8988T (cell line): ENCODE measurements around the gene SSTR5.

Source experiments
- DNase-seq: peaks from one replicate; pipeline ENCODE4 v3.0.0; 2011

The SSTR5 gene

DNA sequence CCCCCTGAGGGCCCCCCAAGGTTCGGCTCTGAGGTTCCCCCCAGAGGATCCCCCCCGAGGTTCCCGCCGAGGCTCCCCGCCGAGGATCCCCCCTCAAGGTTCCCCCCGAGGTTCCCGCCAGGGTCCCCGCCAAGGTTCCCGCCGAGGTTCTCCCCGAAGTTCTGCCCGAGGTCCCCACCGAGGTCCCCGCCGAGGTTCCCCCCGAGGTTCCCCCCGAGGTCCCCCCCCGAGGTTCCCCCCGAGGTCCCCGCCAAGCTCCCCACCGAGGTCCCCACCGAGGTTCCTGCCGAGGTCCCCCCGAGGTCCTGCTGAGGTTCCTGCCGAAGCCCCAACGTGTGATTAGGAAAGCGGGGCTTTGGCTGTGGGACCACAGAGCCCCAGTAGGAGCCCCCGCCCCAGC, 32.2 kb upstream of the SSTR5 start:
- DNase-seq = no peak

DNA sequence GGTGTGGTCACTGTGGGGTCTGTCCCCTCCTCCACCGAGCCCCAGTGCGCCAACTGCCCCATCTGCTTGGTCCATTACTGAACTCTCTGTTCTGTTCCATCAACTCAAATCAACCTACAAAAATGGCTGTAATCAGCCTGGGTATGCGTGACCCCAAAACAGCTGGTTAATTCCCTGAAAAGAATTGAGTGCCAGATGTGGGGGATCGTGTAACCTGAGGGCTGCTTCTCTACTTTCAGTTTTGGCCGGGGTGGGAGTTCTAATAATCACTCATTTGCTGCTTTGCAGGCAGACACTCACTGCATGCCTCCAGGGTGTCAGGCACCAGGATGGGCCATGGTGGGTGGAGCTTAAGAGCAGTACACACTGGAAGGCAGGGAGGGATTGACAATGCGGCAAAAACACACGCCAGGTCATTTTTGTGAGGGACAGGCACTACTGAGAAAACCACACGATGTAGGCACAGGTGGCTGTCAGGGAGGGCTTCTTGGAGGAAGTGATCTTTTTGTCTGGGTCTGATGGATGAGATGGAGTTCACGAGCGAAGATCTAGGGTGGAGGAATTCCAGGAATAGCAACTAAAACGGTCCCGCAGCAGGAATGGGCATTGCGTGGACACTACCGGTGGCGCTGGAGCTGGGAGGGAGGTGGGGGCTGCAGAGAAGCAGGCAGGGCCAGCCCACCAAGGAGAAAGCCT, 30.4 kb upstream of the SSTR5 start:
- no peak for DNase-seq

DNA sequence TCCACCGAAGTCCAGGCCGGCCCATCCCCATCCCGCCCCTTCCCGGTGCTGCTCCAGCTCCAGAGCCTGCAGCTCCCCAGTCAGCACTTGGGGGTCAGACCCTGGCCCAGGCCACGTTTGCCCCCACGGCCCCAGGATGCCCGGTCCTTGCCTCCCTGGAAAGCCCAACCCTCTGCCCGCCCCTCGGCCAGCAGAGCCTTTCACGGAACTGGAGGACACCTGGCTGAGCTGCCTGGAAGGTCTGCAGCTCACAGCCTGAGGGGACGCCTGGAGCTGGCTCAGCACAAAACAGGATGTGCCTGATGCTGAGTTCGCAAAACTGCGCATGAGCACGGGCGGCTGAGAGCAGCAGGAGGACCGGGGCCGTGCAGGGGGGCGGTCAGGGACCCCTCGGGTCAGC, 29.7 kb upstream of the SSTR5 start:
- DNase-seq = no peak

DNA sequence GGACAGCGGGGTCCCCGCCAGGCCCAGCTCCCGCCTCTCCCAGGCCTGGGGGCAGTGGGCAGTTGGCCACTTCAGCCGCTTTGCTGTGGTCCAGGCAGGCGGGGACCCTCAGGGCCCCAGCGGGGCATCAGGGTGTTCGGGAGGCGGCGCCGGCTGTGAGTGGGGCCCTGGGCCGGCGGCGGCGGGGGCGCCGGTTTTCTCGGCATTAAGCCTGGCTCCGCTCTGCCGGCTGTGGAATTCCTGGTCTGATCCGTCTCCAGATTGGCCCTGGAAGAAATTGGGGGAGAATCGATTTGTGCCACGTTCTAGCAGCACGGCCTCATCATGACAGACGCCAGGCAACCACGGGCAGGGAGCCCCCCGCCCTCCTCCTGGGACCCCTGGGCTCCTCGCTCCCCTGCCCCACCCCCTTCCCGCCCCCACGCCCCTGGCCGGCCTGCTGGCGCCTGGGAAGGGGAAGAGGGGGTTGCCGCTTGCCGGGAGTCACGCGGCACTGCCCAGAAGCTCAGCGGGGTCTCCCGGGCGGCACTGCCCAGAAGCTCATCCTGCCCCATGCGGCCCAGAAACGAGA, 28.6 kb upstream of the SSTR5 start:
- DNase-seq = no peak

DNA sequence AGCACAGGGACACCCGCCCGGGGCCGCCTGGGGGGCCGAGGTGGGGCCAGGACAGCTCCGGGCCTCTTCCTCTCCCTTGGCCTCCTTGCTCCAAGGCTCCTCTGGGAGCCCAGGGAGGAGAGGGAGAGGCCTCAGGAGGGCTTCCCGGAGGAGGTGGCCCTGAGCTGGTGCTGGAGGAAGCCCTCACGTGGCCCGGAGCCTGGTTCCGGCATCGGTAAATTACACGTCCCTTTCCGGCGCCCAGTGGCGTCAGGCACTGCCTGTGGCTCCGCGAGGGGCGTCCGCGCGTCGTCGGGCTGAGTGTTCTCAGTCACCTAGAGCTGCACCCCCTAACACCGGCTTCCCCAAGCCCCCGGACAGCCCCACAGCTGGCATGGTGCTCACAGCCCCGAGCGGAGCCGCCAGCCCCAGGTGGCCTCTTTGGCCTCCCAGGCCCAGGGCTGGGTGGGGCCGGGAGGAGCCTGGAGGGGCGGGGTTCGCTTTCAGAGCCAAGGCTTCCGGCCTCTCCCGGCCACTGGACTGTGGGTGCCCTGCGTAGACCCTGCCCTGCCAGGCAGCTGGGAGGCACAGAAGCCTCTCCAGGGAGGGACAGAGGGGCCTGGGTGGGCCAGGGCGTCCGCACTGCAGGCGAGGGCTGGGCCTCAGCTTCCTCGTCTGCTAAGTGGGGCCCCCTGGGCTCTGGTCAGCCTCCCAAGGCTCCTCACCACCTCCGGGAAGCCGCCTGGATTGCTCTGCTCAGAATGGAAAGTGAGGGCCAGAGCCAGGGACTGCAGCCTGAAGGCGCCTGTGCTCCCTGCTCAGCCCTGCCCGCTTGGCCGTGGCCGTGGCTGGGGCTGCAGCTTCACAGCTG, 27.9 kb upstream of the SSTR5 start:
- no peak for DNase-seq

DNA sequence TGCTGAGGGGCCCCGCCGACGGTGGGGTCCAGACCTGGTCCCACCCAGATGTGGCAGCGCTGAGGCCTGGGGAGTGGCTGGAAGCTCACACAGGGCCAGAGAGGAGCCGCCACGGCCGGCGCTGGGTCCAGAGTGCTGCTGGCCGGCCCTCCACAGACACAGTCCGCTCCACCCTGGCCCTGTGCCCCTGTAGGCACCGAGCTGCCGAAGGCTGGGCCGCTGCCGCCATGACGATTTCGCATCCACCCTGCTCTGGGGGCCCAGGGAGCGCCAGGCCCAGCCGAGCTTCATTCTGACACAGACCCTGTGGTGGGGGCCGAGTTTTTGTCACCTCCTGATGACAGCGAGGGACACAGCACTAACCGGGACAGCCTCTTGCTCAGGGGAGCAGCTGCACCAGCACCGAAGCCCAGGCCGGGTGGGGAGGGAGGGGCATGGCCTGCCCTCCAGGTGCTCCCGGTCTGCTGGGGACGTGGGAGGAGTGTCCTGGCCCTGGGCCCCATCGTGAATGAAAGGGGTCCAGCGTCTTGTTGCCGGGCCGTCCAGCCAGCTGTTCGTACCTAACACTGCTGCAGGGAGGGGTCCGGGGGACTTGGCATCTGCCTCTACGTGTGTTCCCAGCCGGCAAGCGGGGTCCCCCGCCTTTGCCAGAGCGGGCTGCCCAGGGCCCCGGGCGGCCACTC, 27.1 kb upstream of the SSTR5 start:
- DNase-seq = no peak

DNA sequence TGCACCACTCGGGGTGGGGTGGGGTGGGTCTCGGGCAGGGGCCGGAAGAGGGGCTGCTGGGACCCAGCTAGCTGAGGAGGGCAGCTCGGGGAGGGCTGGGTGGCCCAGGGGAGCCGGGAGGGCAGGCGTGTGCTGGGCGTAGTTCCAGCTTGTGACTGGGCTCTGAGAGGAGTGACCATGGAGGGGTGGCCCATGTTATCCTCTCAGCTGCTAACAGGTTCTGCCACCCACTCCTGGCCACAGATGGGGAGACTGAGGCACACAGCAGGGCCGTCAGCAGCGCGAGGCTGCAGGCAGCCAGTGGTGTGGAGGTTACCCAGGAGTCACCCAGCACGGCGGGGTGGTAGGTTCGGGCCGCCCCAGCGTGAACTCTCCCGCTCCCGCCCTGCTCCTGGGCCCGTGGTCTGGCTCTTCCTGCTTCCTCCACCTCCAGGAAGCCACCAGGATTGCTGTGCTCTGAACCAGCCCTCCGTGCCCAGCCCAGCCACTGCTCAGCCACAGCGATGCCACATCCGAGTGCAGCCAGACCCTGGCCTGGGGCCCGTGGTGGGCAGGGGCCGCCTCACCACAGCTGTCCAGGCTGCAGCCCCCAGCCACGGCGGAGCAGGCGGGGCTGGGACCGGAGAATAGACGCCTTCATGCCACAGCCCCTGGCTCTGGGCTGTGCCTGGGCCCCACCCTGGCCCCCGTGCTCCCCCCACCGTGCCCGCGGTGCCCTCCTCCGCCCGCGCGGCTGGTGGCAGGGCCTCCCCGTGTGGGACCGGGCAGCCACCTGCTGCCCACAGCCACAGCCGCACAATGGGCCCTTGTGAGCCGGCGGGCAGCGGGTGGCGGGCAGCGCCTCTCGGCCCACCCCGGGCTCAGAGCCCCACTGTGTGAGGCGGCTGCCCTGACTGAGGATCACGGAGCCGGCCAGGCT, 26.3 kb upstream of the SSTR5 start:
- no peak for DNase-seq

DNA sequence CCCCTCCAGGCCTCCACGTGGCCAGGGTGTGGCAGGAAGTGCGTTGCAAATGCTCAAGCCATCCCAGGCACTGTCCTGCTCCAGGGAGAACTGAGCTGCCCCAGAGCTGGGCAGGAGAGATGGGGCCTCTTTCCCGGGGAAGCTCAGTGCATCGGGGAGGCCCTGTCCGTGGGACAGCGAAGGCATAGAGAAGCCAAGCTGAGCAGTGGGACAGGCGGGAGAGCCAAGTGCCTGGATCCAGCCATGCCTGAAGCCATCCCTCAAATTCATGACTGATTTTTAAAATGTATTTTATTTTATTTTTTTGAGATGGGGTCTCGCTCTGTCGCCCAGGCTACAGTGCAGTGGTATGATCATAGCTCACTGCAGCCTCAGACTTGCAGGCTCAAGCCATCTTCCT, 25.4 kb upstream of the SSTR5 start:
- DNase-seq = no peak

DNA sequence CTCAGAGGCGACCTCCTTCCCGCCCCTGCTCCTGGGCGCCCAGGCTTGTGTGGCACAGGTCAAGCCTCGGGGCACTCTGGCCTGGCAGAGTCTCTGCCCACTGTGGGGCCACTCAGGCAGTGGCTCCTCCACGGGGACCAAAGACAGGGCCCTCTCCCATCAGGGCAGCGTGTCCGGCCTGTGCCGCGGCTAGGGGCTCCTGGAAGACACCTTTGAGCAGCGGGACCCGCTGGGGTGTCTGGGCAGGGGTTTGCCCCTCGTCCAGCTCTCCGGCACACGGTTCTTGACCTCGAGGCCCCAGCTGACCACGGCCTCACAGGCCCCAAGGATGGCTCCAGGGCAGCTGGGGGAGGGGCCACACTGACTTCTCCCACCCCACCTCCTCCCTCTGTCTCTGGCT, 24.7 kb upstream of the SSTR5 start:
- DNase-seq = no peak

DNA sequence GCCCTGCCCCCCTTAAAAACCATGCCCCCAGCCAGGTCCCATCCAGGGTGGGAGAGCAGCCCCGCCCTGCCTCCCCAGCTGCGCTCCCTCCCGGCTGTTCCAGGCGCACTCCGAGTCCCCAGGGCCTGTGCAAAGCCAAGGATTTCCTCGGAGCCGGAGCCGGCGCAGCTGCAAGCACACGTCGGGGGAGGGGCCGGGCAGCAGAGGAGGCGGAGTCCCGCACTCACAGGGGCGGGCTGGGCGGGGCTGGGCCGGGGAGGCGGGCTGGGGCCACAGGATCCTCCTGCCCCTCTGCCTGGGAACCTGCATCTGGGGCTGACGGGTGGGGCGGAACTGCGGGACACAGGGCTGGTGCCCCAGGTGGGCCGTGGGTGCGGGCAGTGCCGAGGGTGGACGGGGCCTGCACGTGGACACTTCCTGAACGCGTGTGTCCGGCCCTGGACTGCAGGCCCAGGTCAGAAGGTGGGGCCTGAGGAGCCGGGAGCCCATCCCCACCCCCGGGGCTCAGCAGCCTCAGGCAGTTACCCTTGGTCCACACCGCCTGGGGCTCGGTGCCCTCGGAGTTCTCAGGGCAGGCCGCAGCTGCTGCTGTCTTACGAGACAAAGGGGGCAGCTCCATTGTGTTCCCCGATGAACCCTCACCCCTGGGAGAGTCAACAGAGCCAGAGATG, 24.0 kb upstream of the SSTR5 start:
- DNase-seq = no peak

DNA sequence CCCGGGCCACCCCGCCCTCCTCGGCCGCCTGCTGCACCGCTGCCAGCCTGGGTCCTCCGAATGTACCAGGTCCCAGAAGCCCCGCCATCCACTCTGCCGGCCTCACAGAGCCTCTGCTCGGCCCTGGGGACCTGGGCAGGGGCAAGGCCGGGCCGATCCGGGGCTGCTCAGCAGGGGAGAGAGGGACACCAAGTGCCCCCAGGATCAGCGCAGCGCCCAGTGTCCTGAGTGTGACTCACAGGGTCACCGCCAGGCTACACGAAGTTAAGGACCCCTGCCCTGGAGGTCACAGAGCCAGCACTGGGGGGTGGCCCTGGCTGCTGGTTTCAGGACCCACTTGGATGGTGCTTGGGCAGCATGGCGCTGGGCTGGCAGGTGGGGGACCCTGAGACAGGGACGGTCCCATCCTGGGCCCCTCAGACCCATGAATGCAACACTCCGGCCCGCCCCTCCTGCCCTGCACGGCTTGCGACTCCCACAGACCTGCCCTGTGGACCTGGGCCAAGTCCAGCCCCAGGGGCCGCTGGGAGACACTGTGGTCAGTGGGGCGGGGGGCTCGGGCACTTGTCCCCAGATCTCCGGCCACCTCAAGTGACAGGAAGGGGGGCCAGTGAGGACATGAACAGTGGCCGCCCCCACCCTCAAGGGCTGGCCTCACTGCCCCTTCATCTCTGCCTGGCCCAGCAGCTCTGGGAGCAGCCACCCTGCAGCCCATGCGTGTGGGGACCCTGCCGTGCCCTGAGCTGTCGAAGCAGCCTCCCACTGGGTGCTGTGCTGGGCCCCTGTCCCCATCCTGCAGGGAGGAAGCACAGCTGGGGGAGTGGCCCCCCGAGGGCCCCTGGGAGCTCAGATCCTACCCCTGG, 23.2 kb upstream of the SSTR5 start:
- no peak for DNase-seq

DNA sequence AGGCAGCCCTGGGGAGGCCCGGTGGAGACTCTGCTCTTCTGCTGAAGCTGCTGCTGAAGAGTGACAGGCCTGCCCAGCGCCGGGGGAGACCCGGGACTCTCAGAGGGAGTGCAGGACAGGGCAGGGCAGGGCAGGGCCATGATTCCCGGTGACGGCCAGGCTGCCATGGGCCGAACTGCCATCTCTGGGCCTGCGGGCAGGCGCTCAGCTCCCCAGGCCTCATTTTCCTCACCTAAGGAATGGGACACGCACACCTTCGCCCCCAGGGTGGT, 22.6 kb upstream of the SSTR5 start:
- no peak for DNase-seq

DNA sequence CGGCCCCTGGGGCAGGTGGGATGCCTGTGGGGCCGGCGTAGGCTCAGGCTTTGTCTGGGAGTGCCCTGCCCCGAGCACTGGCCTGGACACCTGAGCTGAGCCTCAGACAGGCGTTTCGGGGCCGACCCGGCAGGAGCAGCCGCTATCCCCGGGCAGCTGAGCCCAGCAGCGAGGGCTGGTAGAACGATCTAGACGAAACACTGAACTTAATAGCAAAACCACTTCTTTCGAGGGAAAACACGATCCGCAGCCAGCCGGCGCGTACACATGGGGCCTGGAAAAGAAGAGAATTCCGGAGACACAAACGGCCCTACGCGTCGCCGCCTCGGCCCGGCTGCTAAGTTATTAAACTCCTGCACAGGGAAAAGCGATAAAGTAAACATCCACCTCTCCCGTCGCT, 22.0 kb upstream of the SSTR5 start:
- DNase-seq = no peak

DNA sequence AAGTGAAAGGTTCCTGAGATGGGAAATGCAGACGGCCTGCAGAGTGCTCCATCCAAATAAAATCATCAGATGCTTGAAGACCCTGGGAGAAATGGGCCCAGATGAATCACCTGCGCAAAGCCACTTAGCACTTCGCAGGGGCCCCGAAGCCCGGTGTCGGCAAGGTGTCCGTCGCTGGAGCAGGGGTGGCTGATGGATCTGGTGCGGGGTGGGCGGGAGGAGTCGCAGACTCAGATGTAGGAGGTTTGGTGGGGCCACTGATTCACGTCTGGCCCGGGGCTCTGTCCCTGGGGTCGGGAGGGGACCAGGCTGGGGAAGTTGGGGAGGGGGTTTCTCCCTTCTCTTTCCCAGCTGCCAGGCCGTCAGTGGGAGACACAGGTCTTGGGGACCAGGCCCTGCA, 21.6 kb upstream of the SSTR5 start:
- no peak for DNase-seq

DNA sequence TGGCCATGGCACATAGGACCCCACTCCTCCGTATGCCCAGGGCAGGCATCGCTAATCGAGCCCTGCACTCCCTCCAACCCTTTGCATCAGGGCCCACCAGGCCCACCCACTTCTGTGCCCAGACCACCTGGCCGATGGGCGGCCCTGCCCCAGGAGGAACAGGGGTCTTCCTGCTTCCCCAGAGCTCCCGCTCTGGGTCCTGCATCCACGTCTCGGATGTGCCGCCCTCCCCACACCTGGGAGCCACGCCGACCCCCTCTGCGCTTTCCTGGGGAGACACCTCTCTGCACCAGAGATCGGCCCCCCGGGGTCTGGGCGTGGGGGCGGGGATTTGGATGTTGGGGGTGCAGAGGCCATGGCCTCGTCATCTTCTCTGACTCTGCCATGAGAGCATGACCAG, 21.1 kb upstream of the SSTR5 start:
- DNase-seq = no peak

DNA sequence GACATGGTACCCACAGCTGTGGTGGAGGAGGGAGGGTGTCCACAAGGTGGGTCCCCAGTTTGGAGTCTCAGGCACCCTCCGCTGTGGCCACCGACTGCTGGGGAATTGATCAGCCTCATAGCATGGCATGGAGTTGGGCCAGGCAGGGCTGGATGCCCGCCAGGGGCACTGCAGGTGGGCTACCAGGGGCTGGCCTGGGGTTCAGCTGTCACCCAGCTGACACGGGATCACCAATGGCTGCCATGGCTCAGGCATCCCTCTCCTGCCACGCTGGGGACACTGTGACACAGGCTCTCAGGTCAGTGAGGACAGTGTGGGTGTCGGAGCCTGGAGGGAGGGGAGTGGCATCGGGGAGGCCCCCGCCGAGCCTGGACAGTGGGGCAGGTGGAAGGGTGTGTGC, 19.8 kb upstream of the SSTR5 start:
- no peak for DNase-seq

DNA sequence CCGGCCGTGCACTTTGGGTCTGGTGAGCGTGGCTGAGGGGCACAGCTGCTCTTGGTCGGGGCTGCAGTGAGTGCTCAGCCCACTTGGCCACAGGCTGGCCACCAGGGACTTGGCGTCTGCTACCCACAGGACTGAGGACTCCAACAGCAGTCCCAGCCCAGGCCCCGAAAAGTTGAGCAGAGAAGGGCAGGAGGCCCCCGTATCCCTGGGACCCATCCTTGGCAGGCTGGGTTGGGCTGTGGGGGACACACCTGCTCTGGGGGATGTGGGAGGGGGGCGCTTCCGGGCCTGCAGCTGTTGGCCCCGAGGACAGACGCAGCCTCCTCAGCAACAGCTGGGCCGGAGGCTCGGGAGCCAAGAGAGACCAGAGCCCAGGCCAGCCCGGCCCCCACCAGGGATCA, 19.4 kb upstream of the SSTR5 start:
- no peak for DNase-seq

DNA sequence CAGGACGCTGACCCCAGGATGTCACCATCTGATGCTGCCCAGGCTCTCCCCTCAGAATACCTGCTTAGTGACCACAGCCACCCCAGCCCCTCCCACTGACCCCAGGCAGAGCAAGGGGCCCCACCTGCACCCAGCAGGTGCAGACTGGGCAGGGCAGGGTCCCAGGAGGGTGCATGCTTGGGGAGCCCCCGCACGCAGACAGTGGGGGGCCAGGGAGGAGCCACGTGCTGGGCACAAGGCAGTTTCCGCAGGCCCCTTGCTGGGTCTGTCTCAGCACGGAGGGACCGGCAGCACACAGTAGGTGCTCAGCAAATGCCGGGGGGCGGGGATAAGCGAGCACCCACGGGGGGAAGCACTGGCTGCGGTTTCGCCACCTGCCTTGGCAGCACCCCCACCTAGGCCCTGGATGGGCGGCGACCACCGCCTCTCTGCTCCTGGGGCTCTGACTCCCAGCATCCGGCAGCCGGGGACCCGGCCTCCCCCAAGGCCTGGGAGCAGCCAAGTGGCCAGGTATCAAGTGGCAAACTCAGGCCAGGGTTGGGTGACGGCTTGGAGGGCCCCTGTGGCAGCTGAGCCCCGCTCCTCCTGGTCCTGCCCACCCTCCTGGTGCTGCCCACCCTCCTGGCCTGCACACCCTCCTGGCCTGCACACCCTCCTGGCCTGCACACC, 18.7 kb upstream of the SSTR5 start:
- DNase-seq = no peak

DNA sequence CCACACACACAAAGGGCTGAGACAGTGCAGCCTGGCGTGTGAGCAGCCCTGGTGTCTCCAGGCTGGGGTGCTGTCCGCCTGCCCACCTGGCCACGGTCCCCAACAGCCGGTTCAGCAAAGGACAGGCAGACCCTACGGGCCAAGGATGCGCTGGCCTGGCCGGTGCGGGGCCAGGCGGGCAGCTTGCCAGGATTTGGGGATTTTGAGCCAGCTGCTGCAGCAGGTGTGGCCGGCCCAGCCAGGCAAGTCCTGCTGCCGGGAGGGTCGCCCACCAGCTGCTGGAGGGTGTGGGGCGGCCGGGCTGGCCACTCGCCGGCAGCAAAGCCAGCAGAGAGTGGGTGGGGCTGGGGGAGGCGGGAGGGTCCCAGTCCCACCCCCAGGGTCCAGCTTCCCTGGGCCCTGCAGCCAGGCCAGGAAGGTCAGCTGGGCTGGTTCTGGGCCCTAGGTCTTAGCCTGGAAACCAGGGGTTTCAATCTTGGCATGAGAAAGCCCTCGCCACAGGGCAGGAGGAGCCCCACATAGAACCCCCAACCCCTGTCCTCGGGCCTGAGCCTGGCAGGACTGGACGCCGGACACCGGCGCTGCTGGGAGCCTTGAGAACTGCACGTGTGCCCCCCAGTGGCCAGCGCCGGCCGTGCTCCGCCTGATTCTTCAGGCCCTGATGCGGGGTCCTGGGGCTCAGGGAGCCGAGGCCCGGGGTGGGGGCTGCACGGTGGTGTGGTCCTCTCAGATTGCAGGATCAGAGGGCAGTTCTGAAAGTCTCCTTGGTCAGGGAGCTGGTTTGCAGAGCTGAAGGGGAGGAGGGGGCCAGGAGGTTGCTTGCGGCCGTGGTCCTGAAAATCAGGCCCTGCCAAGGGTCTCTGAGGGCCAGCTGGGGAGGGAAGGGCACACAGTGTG, 17.6 kb upstream of the SSTR5 start:
- DNase-seq = peak; percentile 89

DNA sequence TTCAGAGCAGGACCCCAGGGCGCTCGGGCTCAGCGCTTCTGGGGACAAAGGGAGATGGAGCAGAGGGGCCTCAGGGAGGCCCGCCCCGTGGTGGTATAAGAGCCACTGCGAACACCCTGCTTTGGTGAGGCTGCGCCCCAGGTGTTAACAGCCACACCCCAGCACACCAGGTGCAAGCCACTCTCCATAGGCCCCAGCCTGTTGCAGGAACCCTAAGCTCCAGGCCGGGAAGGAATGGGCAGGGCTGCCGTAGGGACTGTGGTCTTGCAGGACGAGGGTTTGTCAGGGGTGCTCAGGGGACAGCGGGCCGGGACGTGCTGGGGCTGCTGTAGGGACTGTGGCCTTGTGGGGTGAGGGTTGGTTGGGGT, 17.0 kb upstream of the SSTR5 start:
- DNase-seq = no peak
